ENCODE data around the gene RAX2.

The RAX2 gene

DNA sequence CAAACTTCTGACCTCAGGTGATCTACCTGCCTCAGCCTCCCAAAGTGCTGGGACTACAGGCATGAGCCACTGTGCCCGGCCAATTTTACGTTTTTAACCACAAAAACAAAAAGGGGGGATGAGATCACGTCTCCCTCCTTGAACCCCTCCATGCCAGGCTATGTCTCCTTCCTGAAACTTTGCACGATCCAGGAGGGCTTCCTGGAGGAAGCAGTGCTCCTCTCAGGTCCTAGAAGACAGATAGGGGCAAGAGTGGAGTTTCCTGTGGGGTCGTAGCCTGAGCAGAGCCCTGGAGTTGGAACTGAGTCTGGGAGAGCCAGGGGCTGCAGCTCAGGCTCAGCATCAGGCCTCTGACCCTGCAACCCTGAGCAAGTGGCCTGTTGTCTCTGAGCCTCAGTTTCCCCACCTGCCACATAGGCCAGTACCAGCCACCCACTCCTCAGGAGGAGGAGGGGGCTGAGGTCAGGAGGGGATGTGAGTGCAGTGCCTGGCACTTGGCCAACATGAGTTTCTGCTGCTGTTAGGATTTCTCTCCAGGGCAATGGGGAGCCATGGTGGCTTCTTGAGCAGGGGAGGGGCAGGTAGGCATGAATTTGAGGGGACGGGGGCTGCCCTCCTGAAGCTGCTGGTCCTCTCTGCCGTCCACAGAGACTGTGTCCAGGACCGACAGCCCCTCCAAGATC lies 26.5 kb downstream of the RAX2 start:
- no peaks in the 10 kb centered on the region for H3K27me3 Mint-ChIP-seq
- no peak overlapping the region for H3K4me3 Mint-ChIP-seq
- peaks cover 8% of the 10 kb centered on the region for H3K36me3 Mint-ChIP-seq (ENCODE audit: low read depth)

DNA sequence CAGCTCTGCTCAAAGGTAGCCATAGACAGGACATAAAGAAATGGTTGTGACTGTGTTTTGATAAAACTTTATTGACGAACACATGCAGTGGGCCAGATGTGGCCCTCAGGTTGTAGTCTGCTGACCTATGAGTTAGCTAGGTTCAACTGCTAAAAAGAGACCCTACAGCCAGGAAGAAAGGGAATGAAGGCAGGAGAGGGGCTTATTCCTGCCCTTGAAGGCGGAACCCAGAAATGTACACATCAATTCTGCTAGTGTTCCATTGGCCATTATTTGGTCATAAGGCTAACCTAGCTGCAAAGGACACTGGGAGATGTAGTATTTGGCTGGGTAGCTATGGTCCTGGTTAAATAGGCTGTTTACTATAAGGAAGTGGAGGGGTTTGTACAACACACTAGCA lies 28.5 kb downstream of the RAX2 start:
- no peaks in the 10 kb centered on the region for H3K9me3 Mint-ChIP-seq
- H3K4me1 Mint-ChIP-seq (ENCODE audit: low read depth), result peaks cover 12% of the 10 kb centered on the region
- no peak overlapping the region for H3K4me3 Mint-ChIP-seq
- H3K27me3 Mint-ChIP-seq, result no peaks in the 10 kb centered on the region
- no peaks in the 10 kb centered on the region for H3K36me3 Mint-ChIP-seq (ENCODE audit: low read depth)
- no peak overlapping the region for H3K27ac Mint-ChIP-seq

More for the DNA sequence above, 26.5 kb downstream of the RAX2 start:
- H3K9me3 Mint-ChIP-seq, result no peaks in the 10 kb centered on the region
- H3K4me1 Mint-ChIP-seq (ENCODE audit: low read depth), result no peaks in the 10 kb centered on the region
- no peak overlapping the region for H3K27ac Mint-ChIP-seq

- no peaks in the 10 kb centered on the region for H3K9me3 Mint-ChIP-seq
- no peaks in the 10 kb centered on the region for H3K36me3 Mint-ChIP-seq (ENCODE audit: low read depth)
- no peak overlapping the region for H3K27ac Mint-ChIP-seq
- H3K4me3 Mint-ChIP-seq, result no peak overlapping the region
- H3K27me3 Mint-ChIP-seq, result no peaks in the 10 kb centered on the region
- H3K4me1 Mint-ChIP-seq (ENCODE audit: low read depth), result peaks cover 18% of the 10 kb centered on the region
These were observed 31.6 kb downstream of the RAX2 start for GRCh38 chr19:3740431-3740830.

- Mint-ChIP-seq H3K4me1 (ENCODE audit: low read depth) (peaks cover 18% of the 10 kb centered on the region), H3K4me3 (no peak overlapping the region), H3K27me3 (no peaks in the 10 kb centered on the region), H3K27ac (no peak overlapping the region), H3K9me3 (no peaks in the 10 kb centered on the region), H3K36me3 (ENCODE audit: low read depth) (no peaks in the 10 kb centered on the region)
These were observed 33.4 kb downstream of the RAX2 start for GRCh38 chr19:3738477-3739220.

GRCh38 chr19:3737487-3738205 lies 34.4 kb downstream of the RAX2 start:
- no peaks in the 10 kb centered on the region for H3K27me3 Mint-ChIP-seq
- H3K36me3 Mint-ChIP-seq (ENCODE audit: low read depth), result no peaks in the 10 kb centered on the region
- H3K27ac Mint-ChIP-seq, result no peak overlapping the region

DNA sequence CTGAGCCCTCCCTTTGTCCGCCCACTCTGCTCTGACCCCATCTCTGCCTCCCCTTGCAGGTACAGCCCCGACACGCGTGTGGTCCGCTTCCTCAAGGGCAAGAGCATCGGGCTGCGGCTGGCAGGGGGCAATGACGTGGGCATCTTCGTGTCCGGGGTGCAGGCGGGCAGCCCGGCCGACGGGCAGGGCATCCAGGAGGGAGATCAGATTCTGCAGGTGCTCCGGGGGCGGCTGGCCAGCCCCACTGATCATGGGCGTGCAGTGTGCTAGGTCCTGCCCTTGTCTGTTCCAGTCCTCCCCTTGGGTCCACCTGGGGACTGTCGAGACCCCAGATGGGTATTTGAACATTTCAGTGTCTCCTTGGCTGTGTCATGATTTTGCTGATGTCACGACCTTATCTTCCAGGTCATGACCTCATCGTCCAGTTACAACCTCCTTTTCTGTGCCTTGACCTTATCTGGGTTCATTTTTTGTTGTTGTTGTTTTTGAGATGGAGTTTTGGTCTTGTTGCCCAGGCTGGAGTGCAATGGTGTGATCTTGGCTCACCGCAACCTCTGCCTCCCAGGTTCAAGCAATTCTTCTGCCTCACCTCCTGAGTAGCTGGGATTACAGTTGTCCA lies 35.8 kb downstream of the RAX2 start:
- Mint-ChIP-seq H3K4me1 (ENCODE audit: low read depth) (peaks cover 18% of the 10 kb centered on the region), H3K27me3 (no peaks in the 10 kb centered on the region), H3K27ac (no peak overlapping the region), H3K9me3 (no peaks in the 10 kb centered on the region), H3K4me3 (no peak overlapping the region), H3K36me3 (ENCODE audit: low read depth) (no peaks in the 10 kb centered on the region)

More at GRCh38 chr19:3737487-3738205, 34.4 kb downstream of the RAX2 start:
- H3K4me1 Mint-ChIP-seq (ENCODE audit: low read depth), result peaks cover 18% of the 10 kb centered on the region
- H3K9me3 Mint-ChIP-seq, result no peaks in the 10 kb centered on the region
- H3K4me3 Mint-ChIP-seq, result no peak overlapping the region

GRCh38 chr19:3734310-3734600 lies 37.8 kb downstream of the RAX2 start:
- Mint-ChIP-seq H3K27ac (no peak overlapping the region), H3K9me3 (no peaks in the 10 kb centered on the region), H3K27me3 (no peaks in the 10 kb centered on the region), H3K4me3 (no peak overlapping the region), H3K4me1 (ENCODE audit: low read depth) (peaks cover 11% of the 10 kb centered on the region), H3K36me3 (ENCODE audit: low read depth) (no peaks in the 10 kb centered on the region)

GRCh38 chr19:3733549-3734309 lies 38.3 kb downstream of the RAX2 start:
- Mint-ChIP-seq H3K36me3 (ENCODE audit: low read depth) (no peaks in the 10 kb centered on the region), H3K4me3 (no peak overlapping the region), H3K9me3 (no peaks in the 10 kb centered on the region), H3K27ac (no peak overlapping the region), H3K4me1 (ENCODE audit: low read depth) (peaks cover 6% of the 10 kb centered on the region), H3K27me3 (no peaks in the 10 kb centered on the region)

DNA sequence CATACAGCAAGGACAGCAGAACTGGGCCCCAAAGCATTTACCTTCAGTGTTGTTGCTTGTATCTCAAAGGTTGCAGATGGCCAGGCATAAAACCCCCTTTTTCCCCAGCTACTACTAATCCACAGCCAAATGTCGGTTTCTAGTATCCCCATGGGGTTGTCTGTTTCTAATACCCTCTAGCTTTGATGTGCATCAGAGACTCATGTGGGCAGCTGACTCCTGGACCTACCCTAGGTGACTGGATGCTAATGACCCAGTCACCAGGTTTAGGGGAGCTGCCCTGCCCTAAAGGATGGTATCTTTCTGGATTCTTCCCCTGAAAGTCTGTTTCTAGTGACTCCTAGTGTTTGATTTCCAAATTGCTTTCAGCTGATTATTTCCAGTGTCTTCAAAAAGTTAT lies 39.9 kb downstream of the RAX2 start:
- H3K9me3 Mint-ChIP-seq, result no peaks in the 10 kb centered on the region
- no peaks in the 10 kb centered on the region for H3K27me3 Mint-ChIP-seq
- H3K27ac Mint-ChIP-seq, result no peak overlapping the region
- H3K4me1 Mint-ChIP-seq (ENCODE audit: low read depth), result no peaks in the 10 kb centered on the region
- H3K36me3 Mint-ChIP-seq (ENCODE audit: low read depth), result no peaks in the 10 kb centered on the region
- H3K4me3 Mint-ChIP-seq, result no peak overlapping the region

DNA sequence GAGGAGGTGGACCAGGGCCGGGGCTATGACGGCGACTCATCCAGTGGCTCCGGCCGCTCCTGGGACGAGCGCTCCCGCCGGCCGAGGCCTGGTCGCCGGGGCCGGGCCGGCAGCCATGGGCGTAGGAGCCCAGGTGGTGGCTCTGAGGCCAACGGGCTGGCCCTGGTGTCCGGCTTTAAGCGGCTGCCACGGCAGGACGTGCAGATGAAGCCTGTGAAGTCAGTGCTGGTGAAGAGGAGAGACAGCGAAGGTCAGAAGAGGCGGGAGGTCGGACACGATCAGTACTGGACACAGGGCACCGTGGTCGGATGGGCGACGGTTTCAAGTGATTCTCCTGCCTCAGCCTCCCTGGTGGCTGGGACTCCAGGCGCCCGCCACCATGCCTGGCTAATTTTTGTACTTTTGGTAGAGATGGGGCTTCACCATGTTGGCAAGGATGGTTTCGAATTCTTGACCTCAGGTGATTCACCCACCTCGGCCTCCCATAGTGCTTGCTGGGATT lies 41.5 kb downstream of the RAX2 start:
- H3K36me3 Mint-ChIP-seq (ENCODE audit: low read depth), result no peaks in the 10 kb centered on the region
- no peaks in the 10 kb centered on the region for H3K4me1 Mint-ChIP-seq (ENCODE audit: low read depth)
- no peaks in the 10 kb centered on the region for H3K27me3 Mint-ChIP-seq
- no peak overlapping the region for H3K4me3 Mint-ChIP-seq
- H3K27ac Mint-ChIP-seq, result no peak overlapping the region
- H3K9me3 Mint-ChIP-seq, result no peaks in the 10 kb centered on the region

- no peak overlapping the region for H3K4me3 Mint-ChIP-seq
- H3K9me3 Mint-ChIP-seq, result no peaks in the 10 kb centered on the region
- H3K36me3 Mint-ChIP-seq (ENCODE audit: low read depth), result no peaks in the 10 kb centered on the region
- no peak overlapping the region for H3K27ac Mint-ChIP-seq
- H3K27me3 Mint-ChIP-seq, result peaks cover 4% of the 10 kb centered on the region
- H3K4me1 Mint-ChIP-seq (ENCODE audit: low read depth), result peaks cover 10% of the 10 kb centered on the region
These were observed 46.3 kb downstream of the RAX2 start for GRCh38 chr19:3725640-3726310.

GRCh38 chr19:3725121-3725520 lies 46.9 kb downstream of the RAX2 start:
- Mint-ChIP-seq H3K36me3 (ENCODE audit: low read depth) (no peaks in the 10 kb centered on the region), H3K4me3 (no peak overlapping the region), H3K9me3 (no peaks in the 10 kb centered on the region), H3K4me1 (ENCODE audit: low read depth) (peaks cover 10% of the 10 kb centered on the region), H3K27me3 (peaks cover 4% of the 10 kb centered on the region), H3K27ac (no peak overlapping the region)

GRCh38 chr19:3723883-3724282 lies 48.1 kb downstream of the RAX2 start:
- Mint-ChIP-seq H3K27ac (no peak overlapping the region), H3K4me3 (no peak overlapping the region)

DNA sequence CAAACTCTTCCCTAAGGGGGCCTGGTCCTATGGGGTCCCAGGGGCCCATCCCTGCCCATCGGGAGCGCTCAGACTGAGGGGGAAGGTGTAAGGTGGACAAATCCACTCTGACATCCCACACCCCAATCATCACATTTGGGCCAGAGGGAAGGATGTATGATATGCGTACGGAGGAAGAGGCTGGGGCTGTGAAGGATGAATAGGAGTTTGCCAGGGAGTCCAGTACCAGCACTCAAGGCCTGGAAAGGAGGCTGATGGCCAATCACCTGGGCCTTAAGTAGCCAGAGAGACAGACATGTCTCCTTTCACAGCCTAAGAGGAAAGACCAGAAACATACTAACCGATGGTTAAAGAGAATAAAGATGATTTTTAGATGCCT lies 48.9 kb downstream of the RAX2 start:
- peaks cover 8% of the 10 kb centered on the region for H3K27me3 Mint-ChIP-seq
- peaks cover 10% of the 10 kb centered on the region for H3K4me1 Mint-ChIP-seq (ENCODE audit: low read depth)
- H3K9me3 Mint-ChIP-seq, result no peaks in the 10 kb centered on the region
- no peak overlapping the region for H3K27ac Mint-ChIP-seq
- no peak overlapping the region for H3K4me3 Mint-ChIP-seq
- no peaks in the 10 kb centered on the region for H3K36me3 Mint-ChIP-seq (ENCODE audit: low read depth)

More at GRCh38 chr19:3723883-3724282, 48.1 kb downstream of the RAX2 start:
- Mint-ChIP-seq H3K9me3 (no peaks in the 10 kb centered on the region), H3K36me3 (ENCODE audit: low read depth) (no peaks in the 10 kb centered on the region), H3K27me3 (peaks cover 8% of the 10 kb centered on the region), H3K4me1 (ENCODE audit: low read depth) (peaks cover 10% of the 10 kb centered on the region)

Data from stimulated activated naive CD8-positive, alpha-beta T cell treated with anti-CD3 and anti-CD28 coated beads, Interleukin-15, Interleukin-2, amounts not matched to agents 100 ng/mL and 50 ng/mL, for 24 hours (primary cell).